Measurements from ENCODE around the gene ATG4B. TPM values are rescaled to one million over a fixed set of nuclear protein-coding genes. Genes with fewer than 3 reads are reported as not detected.

ATG4B gene
- total and polyA plus RNA-seq, 10 donors, result 31.1 to 114 (median 87.7) TPM

GRCh38 chr2:241655516-241656189, 18.2 kb downstream of the ATG4B start:
- intact Hi-C loops (cut with DNase I; ENCODE audit: low total_unique reads), result no loop called here
- H3K27ac ChIP-seq, result no peak overlapping the region
- no peaks in the 10 kb centered on the region for H3K9me3 ChIP-seq
- TF ChIP-seq POLR2A (IDR thresholded peaks at IDR 0.05) (no peak), POLR2AphosphoS5 (IDR thresholded peaks at IDR 0.05) (no peak), CTCF (IDR thresholded peaks at IDR 0.05 in 8 of 11, conservative IDR thresholded peaks at IDR 0.05 in 3 of 11) (no peak)
- DNase-seq, result no peak
- WGBS, 5 donors, result 94 to 97% (median 95%) methylated on average over 17 of the region's 17 CpGs
- H3K36me3 ChIP-seq, result peaks cover 6 to 100% (median 88%) of the 10 kb centered on the region in 6 donors
- no peak overlapping the region for H3K4me3 ChIP-seq
- H3K27me3 ChIP-seq (replicated peaks in 1 of 7), result no peaks in the 10 kb centered on the region
- H3K4me1 ChIP-seq, result no peaks in the 10 kb centered on the region

GRCh38 chr2:241656190-241656741, 18.8 kb downstream of the ATG4B start:
- TF ChIP-seq POLR2A (IDR thresholded peaks at IDR 0.05), result no peak
- no peak for TF ChIP-seq POLR2AphosphoS5 (IDR thresholded peaks at IDR 0.05)
- TF ChIP-seq CTCF (IDR thresholded peaks at IDR 0.05 in 8 of 11, conservative IDR thresholded peaks at IDR 0.05 in 3 of 11), result no peak
- WGBS, 5 donors, result 95 to 98% (median 97%) methylated on average over 13 of the region's 13 CpGs
- Histone ChIP-seq H3K27ac (no peak overlapping the region), H3K9me3 (no peaks in the 10 kb centered on the region), H3K36me3 (peaks cover 6 to 100% (median 89%) of the 10 kb centered on the region in 6 donors), H3K4me3 (no peak overlapping the region), H3K4me1 (no peaks in the 10 kb centered on the region), H3K27me3 (replicated peaks in 1 of 7) (no peaks in the 10 kb centered on the region)
- no peak for DNase-seq
- intact Hi-C loops (cut with DNase I; ENCODE audit: low total_unique reads), result no loop called here

- Histone ChIP-seq H3K4me3 (no peak overlapping the region), H3K27me3 (replicated peaks in 1 of 7) (no peaks in the 10 kb centered on the region), H3K4me1 (no peaks in the 10 kb centered on the region), H3K9me3 (no peaks in the 10 kb centered on the region), H3K27ac (no peak overlapping the region), H3K36me3 (peaks cover 6 to 100% (median 78%) of the 10 kb centered on the region in 6 donors)
- WGBS, 5 donors, result 92 to 95% (median 94%) methylated on average over 11 to 15 of the region's 15 CpGs
- no peak for DNase-seq
- TF ChIP-seq POLR2A (IDR thresholded peaks at IDR 0.05) (no peak), POLR2AphosphoS5 (IDR thresholded peaks at IDR 0.05) (peak in 1 of 3 donors; percentile 37)
- intact Hi-C loops (cut with DNase I; ENCODE audit: low total_unique reads), result no loop called here
Measured at GRCh38 chr2:241657786-241658254, 20.3 kb downstream of the ATG4B start.

- no peaks in the 10 kb centered on the region for H3K27me3 ChIP-seq (replicated peaks in 1 of 7)
- H3K36me3 ChIP-seq, result peaks cover 6 to 98% (median 74%) of the 10 kb centered on the region in 6 donors
- 79 to 95% (median 82%) methylated on average over 4 to 5 of the region's 5 CpGs for WGBS, 5 donors
- H3K27ac ChIP-seq, result no peak overlapping the region
- H3K4me3 ChIP-seq, result no peak overlapping the region
- H3K4me1 ChIP-seq, result no peaks in the 10 kb centered on the region
- H3K9me3 ChIP-seq, result no peaks in the 10 kb centered on the region
- intact Hi-C loops (cut with DNase I; ENCODE audit: low total_unique reads), result no loop called here
- DNase-seq, result no peak
- TF ChIP-seq POLR2A (IDR thresholded peaks at IDR 0.05) (no peak), CTCF (IDR thresholded peaks at IDR 0.05 in 8 of 11, conservative IDR thresholded peaks at IDR 0.05 in 3 of 11) (no peak), POLR2AphosphoS5 (IDR thresholded peaks at IDR 0.05) (no peak)
Measured at GRCh38 chr2:241658296-241658695, 20.8 kb downstream of the ATG4B start.
